HS-5 (cell line): ENCODE measurements around the gene DENND1B.

Experiments
- DNase-seq: peaks from one replicate; pipeline ENCODE4 v3.0.0-alpha.2; 2012; ENCODE audit warnings: low read depth

The DENND1B gene, protein sequence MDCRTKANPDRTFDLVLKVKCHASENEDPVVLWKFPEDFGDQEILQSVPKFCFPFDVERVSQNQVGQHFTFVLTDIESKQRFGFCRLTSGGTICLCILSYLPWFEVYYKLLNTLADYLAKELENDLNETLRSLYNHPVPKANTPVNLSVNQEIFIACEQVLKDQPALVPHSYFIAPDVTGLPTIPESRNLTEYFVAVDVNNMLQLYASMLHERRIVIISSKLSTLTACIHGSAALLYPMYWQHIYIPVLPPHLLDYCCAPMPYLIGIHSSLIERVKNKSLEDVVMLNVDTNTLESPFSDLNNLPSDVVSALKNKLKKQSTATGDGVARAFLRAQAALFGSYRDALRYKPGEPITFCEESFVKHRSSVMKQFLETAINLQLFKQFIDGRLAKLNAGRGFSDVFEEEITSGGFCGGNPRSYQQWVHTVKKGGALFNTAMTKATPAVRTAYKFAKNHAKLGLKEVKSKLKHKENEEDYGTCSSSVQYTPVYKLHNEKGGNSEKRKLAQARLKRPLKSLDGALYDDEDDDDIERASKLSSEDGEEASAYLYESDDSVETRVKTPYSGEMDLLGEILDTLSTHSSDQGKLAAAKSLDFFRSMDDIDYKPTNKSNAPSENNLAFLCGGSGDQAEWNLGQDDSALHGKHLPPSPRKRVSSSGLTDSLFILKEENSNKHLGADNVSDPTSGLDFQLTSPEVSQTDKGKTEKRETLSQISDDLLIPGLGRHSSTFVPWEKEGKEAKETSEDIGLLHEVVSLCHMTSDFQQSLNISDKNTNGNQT

DNA sequence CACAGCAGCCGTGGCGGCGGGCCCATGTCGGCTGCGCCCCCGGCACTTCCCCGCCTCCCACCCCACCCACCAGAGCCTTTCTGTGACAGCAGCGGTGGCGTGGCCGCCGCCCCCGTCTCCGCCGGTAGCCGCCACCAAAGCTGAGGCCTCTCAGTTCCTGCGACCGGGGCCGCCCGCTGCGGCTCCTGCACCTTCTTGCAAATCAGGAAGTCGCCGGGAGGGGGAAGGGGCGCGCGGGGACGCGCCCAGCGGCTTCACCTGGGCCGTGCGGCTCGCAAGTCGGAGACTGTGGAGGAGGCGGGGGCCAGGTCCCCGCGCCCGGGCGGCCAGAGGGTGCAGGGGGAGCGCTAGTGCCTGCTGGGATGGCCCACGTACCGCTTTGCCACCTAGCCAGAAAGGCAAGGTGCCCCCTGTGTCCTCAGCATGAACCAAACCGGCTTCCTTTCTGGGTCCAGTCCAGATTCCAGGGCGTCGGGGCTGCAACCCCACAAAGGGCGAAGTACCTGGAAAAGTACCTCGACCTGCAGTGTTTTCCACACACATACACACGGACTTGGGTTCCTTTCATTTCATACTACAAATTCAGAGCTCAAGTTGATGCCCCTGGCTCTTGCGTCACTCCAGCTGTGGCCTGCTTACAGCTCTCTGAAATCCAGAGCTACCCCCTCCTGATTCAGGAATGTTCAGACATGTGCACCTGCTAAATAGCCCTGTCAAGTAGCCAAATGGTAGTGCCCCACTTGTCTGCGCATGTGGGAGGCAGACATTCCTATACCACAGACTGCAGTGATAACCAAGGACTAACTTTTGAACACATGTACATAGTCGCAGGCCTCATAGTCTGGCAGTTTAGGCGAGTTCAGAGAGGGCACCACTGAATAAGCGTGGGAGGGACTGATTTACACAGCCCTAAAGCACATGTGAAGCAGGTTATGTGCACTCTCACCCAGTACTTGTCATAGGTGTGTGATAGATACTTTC is at the start of gene DENND1B:
DENND1B (minus strand) TSS at position 199 of the 981 bp plus-strand sequence. CDS start 325 bp downstream, outside the sequence.
- DNase-seq = peak; percentile 28

DNA sequence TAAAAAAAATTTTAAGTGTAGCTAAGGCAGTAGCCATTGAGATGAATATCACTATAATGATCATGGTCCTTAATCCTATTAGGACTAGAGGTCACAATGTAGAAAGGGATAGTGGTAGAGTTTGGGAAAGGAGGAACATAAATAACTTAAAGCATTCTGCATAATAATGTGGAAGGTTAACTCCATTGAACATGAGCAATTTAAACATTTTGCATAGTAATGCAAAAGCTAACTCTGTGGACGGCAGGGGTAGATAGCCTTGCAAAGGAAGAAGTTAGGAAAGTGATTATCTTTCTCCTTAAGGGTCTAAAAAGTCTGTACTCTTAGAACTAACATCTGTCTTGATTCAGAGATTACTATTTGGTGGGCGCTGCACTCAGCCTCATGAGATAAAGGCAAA is 39.0 kb upstream of the DENND1B start:
- no peak for DNase-seq

DNA sequence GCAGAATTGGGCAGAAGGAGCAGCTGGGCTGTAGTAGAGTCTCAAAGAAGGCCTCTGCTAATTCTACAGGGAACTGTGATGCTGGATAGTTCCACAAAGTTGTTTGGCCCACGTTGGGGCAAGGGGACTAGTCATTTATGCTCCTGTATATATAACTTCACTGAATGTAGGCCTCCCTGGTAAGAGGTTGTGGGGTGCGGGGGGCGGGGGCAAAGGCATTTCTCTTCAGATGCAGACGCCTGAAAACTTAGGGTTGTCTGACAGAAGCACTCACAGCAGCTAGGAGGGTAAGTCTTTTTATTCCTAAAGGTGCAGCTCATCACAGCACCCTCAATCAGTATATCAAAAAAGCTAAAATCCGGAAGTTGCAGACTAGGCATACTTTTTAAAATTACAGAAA is 38.5 kb upstream of the DENND1B start:
- DNase-seq = no peak

DNA sequence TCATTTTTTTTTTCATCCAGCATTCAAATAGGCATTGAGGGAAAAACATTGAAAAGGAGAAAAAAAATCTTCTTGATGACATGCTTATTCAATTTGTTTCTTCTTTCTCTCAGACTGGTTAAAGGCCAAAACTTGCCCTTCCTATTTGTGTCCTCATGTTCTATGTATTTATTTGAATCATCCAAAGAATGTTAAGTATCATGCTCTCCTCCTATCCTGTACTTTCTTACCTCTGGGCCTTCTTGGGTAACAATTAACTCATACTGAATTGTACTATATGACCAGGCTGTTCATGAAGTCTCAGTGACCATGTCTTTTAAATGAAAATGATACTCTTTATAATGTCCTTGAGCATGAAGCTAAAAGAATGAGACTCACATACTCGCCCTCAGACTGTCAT is 36.5 kb upstream of the DENND1B start:
- no peak for DNase-seq

DNA sequence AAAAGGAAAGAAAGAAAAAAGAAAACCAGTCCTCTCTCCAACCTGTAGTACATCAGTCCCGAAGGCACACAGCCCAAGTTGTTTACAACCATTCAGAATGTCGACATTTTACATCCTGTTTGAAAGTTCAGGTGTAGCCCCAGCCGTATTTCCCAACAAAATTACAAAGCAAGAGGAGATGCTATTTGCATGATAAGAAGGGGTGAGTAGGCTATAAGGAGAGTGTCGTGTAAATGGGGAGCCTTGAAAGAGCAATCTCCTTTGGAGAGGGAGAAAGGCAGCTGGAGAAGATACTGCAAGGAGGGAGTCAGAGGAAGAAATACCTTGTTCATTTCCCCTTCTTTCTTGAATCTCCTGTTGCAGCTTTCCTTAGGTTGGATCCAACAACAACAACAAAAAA is 35.5 kb upstream of the DENND1B start:
- DNase-seq = no peak

DNA sequence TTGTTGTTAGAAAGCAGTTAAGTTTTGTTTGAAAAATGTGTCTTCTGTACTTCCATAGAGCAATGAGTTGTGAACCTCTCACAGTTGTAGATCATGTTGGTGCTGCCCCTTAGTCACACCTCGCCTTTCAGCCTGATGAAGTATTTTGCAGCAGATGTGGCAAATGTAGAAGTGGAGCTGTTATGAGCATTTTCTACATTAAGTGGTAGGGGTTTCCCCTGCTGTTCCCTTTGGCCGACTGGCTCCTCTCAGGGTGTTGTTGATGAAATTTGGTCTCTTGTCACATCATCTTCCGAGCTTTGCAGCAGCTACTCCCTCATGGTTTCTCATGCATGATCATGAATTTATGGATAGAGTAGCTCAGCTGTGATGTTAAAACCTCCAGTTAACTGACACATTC is 33.6 kb upstream of the DENND1B start:
- DNase-seq = no peak

DNA sequence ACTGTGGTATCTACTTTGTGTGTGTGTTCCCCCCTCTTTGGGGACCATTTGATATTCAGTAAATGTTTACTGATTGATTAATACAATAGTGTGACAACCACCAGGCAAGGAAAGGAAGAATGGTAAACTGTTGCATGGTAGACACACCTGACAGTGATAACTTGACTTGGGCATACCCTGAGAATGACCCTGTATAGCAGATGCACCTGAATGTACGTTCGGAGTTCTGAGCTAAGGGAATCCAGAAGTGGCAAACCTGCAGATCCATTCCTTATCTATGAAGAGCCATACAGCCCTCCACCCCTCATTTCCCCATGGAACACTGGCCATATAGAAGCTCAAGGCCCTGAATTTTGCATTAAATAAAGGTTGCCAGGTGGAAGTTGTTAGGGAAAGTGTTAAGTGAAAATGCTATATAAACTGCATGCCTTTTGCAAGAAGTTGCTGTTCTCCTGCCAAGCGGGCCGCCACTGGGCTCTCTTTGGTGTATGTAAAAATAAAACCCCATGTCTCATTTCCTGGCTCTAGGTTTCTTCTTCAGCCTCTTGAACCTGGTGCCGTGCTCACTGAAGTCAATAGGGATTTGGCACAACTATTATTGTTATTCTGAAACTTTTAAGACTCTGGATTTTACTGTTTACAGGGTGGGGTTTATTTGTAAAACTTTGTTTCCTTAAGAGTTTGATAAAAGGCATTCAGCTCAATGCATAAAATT is 32.6 kb upstream of the DENND1B start:
- DNase-seq = no peak

DNA sequence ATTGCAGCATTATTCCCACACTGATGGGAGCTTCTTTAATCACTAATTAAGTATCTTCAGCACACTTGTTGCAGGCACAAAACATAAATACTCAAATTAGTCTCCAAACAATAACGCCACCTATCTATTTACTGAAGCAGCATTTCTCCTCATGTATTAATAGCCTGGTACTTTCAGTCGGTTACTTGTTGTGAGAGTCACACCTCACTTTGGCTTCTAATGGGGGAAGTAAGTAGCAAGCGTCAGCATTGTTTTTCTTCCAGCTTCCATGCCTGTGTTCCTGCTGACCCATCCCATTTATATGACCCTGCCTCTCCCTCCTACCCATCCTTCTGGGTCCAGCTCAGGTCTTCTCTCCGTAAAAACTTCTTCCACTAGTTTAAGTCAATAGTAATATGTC is 31.9 kb upstream of the DENND1B start:
- DNase-seq = no peak

DNA sequence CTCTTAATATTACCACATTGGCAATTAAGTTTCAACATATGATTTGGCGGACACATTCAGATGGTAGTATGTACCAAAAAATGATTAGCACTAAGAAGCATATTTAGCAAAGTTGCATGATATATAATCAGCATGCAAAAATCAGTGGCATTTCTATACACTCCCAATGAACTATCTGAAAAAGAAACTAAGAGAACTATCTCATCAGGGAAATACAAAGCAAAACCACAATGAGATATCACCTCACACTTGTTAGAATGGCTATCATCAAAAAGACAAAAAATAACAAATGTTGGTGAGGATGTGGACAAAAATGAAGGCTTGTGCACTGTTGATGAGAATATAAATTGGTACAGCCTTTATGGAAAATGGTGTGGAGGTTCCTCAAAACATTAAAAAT is 31.4 kb upstream of the DENND1B start:
- no peak for DNase-seq

DNA sequence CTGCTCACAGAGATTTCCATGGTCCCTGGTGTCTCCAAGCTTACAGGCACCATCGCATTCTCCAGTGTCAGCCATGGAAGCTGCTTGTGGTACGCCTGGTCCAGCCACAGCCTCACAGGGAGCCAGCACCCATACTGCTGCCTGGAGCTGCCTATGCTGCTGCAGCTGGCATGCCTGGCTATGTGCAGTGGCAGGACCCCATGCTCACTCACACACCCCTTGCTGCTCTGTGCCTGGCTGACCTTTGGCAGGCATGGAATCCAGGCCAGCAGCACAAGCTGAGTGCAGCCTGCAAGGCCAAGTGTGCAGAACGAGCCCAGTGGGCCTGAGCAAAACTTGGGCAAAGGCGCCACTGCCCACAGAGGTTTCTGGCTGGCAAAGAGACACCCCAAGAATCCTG is 26.4 kb upstream of the DENND1B start:
- no peak for DNase-seq

DNA sequence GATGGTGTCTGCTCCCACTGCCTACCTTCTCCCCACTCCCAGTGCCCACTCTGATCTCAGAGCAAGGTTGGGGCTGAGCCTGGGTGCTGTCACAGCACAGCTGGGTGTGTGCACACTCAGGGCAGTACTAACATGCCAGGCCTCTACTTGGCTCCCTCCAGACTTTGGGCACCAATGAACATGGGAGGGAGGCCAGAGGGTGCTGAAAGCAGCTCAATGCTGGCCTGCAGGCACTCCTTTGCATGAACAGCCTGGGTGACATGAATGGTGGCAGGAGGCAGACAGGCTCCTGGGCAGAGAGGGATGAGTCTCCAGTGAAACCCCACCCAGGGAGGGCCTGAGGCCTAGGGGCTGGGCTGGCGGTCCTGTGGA is 25.8 kb upstream of the DENND1B start:
- no peak for DNase-seq

DNA sequence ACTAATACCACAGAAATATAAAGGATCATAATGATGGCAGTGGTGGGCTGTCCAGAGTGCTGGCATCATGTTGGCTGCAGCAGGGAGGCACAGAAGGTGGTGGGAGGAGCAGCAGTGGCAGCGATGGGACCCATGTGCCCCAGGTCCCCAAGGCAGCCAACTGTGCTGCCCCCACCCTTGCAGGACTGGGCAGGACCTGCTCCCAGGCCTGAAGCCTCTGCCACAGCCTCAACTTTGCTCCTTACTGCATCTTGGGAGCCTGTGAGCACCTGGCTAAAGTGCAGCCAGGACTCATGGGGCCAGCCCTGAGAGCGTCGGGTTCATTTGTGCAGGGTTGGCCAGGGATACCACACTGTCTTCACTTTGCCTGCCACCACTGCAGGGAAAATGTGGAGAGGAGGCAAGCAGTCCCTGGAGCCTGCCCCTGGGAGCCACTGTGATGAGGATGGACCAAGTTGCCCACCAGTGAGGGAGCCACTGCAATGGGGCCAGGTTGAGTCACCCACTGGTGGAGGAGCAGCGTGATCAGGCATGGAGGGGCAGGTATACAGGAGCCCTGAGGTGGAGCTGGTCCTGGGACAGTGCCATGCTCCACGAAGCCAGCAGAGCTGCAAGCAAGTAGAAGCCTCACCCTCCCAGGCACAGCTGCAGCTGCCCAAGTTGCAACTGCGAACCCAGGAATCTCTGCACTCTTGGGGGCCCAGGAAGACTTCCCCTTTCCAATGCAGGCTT is 25.3 kb upstream of the DENND1B start:
- no peak for DNase-seq

DNA sequence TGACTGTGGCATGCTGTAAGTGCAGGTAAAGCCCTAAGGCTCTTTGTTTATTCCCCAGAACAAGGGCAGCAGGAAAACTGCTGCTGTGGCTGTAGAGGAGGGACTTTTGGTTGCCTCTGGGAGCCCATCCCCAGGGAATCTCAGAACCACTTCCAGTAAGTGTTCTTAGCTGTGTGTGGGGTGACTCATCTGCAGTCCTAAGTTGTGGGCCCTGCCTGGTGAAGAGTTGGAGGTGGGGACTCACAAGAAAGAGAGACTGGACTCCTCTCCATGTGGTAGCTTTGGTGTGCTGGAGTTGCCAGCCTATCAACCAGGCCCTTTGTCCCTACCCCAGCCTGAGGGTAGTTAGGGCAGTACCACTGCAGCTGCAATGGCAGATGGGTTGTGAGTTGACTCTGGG is 24.0 kb upstream of the DENND1B start:
- DNase-seq = peak; percentile 37

DNA sequence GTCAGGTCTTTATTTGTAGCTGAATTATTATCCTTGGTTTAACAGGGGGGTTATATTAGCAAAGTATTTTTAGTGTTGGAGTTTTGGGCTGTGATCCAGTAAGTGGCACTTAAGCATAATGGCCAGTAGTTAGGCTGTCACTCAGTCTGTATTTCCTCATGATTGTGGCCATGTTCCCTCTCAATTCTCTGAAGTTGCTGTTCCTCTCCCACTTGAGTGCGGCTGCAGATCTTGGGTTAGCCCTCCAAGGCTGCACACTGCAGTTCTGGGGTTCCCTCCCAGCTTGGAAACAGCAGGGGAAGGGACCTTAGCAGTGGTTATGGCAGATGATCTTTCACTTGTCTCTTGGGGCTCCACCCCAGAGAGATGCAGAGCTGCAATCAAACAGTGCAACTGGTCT is 23.2 kb upstream of the DENND1B start:
- no peak for DNase-seq

DNA sequence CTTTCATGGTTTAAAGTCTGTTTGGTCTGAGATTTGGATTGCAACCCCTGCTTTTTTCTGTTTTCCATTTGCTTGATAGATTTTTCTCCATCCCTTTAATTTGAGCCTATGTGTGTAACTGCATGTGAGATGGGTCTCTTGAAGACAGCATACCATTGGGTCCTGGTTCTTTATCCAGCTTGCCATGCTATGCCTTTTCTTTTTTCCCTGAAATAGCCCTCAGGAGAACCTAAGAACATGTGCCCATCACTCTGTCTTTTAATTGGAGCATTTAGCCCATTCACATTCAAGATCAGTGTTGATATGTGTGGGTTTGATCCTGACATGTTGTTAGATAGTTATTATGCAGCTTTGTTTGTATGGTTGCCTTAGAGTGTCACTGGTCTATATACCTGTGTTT is 21.7 kb upstream of the DENND1B start:
- no peak for DNase-seq

DNA sequence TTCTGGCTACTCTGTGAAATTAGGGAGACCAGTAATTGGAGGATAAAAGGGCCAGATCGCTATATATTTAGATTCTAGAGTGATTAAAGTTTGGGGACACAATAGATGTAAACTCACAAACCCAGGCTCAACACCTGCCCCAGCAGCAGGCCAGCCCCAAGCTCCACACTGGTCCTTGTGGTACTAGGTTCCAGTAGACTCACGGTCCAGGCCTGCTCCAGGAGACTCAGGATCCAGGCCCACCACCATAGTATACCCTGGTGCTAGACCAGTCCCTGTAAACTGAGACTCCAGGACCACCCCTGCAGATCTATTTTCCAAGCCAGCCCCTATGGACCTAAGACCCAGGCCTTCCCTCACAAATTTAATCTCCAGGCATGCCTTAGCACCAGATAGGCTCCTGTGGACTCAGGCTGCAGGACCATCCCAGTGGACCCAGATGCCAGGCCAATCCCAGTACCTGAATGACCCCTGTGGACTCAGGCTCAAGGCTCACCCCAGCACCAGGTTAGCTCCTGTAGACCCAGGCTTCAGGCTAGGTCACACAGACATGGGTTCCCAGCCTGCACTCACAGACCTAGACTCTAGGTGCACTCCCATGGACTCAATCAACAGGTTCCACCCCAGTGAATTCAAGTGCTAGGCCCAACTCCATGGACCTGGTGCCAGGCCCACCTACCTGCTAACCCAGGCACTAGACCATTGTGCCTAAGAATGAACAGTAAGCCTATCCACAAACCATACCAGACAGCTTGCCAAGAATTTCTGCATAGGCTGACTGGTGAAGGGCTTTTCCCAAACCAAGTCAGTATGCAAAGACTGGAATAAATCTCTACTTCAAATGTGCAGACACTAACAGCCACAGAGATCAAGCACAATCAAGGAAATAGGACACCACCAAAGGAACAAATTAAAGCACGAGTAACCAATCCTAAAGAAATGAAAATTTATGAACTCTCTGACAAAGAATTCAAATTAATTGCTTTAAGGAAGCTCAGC is 13.8 kb upstream of the DENND1B start:
- DNase-seq = no peak

DNA sequence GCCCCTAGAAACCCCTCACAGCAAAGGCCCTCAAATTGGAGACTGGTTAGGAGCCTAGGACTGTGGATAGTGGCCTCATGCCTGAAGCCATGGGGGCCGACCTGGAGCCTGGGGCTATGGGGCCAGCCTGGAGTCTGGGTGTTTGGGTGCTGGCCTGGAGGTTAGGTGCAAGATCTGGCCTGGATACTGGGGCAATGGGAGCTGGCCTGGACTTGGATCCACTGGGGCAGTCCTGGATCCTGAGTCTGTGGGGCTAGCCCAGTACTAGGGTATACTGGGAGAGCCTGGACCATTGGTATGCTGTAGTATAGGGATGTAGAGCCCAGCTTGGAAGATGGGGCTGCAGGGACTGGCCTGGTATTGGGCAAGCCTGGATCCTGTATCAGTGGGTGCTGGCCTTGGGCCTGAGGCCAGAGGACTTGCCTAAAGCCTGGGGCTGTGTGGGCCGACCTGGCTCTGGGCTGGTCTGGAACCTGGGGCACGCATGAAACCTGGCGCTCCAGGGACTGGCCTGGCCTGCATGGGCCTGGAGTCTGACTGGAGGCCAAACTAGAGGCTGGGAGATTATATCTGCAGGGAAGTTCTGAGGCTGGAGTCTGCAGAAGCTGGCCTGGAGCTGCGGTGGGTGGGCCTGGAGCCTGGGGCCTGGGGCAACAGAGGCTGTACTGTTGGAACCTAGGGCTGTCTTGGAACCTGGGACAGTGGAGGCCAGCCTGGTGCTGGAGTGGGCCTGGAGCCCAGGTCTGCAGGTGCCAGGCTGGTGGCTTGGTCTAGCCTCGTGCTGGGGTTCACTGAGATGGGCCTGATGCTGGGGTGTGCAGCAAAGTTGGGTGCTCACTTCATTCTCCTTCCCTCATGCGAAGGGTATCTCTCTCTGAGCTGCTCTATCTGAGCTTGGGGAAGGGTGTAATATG is 12.6 kb upstream of the DENND1B start:
- DNase-seq = no peak

DNA sequence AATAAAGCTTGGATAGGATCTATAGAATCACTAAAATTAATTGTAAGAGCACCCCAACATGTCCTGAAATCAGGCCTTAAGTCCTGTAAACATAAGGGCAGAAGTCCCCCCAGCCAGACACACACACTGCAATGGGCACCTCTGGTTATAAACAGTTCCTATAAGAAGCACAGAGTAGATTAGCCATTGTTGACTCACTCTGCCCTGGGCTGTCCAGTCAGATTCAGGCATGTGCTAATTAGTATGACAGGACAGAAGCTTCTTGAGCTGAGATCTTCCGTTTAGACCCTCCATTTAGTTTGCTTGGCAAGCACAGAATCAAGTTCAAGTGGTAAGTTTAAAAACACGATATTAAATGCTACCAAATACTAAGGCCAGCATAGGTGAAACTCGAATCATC is 11.8 kb upstream of the DENND1B start:
- DNase-seq = no peak

DNA sequence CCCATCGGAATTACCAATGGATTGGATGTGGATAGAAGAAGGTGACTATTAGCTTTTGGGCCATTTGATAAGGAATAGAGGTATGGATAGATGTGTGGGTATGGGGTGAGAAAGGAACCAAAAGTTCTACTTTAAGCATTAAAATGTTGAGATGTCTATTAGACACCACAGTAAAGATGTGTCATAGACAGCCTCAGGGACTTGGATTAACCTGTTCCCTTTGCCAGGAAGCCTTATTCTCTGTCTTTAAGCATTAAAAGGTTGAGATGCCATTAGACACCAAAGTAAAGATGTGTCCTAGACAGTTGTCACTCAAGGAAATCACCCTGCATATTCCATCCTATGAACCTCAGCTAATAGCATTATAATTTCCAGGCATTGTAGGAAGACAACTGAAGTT is 11.0 kb upstream of the DENND1B start:
- DNase-seq = no peak
